HEK293 (cell line): Measurements from ENCODE around the gene RRAS.
A peak's percentile ranks its signal among the peaks of the same experiment; 100 is the strongest.

ENCODE experiments used
- CTCF ChIA-PET: fragments of 350-600 bp; formaldehyde crosslinking; extraction: SDS; loops from one replicate; lab custom pipeline; 2021; ENCODE audit warnings: antibody characterized with exemption; lab: Yijun Ruan, JAX
- POLR2A ChIA-PET: fragments of 300-600 bp; formaldehyde crosslinking; extraction: SDS; loops from one replicate; lab custom pipeline; 2020; ENCODE audit warnings: antibody characterized with exemption, inconsistent platforms; lab: Yijun Ruan, JAX
- H3K27ac ChIP-seq: fragments of 200-500 bp; sonication (Bioruptor generic); 2 replicates; pipeline ENCODE4 v1.5.1; 2014; ENCODE audit warnings: low read depth, low read length, control low read depth, inconsistent platforms; ENCODE audit errors: extremely low read depth
- H3K36me3 ChIP-seq, 2 experiments: fragments of 200-500 bp in 1 of 2; sonication (Bioruptor generic) in 1 of 2; 1 replicate in 1 of 2; 2 replicates in 1 of 2; pipeline ENCODE4 v1.5.1; 2014 to 2017; ENCODE audit warnings: inconsistent platforms in 2 of 2, low read length in 2 of 2; ENCODE audit not compliant: control insufficient read depth in 2 of 2, insufficient read depth in 1 of 2
- H3K4me1 ChIP-seq: fragments of 200-500 bp; sonication (Bioruptor generic); 2 replicates; pipeline ENCODE4 v1.5.1; 2014; ENCODE audit warnings: mild to moderate bottlenecking, low read length, inconsistent platforms; ENCODE audit not compliant: control insufficient read depth, insufficient read depth
- H3K4me3 ChIP-seq: 2 replicates; pipeline ENCODE4 v1.5.1; 2011; ENCODE audit warnings: low read depth, mild to moderate bottlenecking, control low read depth, low read length, moderate library complexity
- H3K9me3 ChIP-seq: fragments of 200-500 bp; sonication (Bioruptor generic); 2 replicates; pipeline ENCODE4 v1.5.1; 2014; ENCODE audit warnings: low read depth, low read length, inconsistent platforms; ENCODE audit not compliant: control insufficient read depth, insufficient read depth
- GLI4 ChIP-seq: fragments of 450-650 bp; formaldehyde crosslinking; IDR thresholded peaks from 2 replicates; pipeline ENCODE4 v1.5.1; 2016; ENCODE audit warnings: missing biosample characterization, missing genetic modification characterization
- MYNN ChIP-seq: fragments of 450-650 bp; formaldehyde crosslinking; IDR thresholded peaks from 2 replicates; pipeline ENCODE4 v1.5.1; 2016; ENCODE audit warnings: missing biosample characterization, missing genetic modification characterization, borderline replicate concordance
- PRDM1 ChIP-seq: fragments of 450-650 bp; formaldehyde crosslinking; IDR thresholded peaks from 2 replicates; pipeline ENCODE4; 2016; ENCODE audit warnings: missing biosample characterization, missing genetic modification characterization
- RBAK ChIP-seq: fragments of 450-650 bp; formaldehyde crosslinking; IDR thresholded peaks from 2 replicates; pipeline ENCODE4 v1.5.1; 2016; ENCODE audit warnings: missing biosample characterization, missing genetic modification characterization
- SP2 ChIP-seq: fragments of 450-650 bp; formaldehyde crosslinking; IDR thresholded peaks from 2 replicates; pipeline ENCODE4 v1.5.1; 2016; ENCODE audit warnings: missing biosample characterization, missing genetic modification characterization
- TRIM28 ChIP-seq: IDR thresholded peaks from 2 replicates; pipeline ENCODE4 v1.6.1; 2011; ENCODE audit warnings: low read length, control low read depth, borderline replicate concordance
- ZFP41 ChIP-seq: fragments of 450-650 bp; formaldehyde crosslinking; IDR thresholded peaks from 2 replicates; pipeline ENCODE4 v1.5.1; 2016; ENCODE audit warnings: missing biosample characterization, missing genetic modification characterization, borderline replicate concordance
- ZNF174 ChIP-seq: fragments of 450-650 bp; formaldehyde crosslinking; IDR thresholded peaks from 2 replicates; pipeline ENCODE4 v1.5.0; 2017; ENCODE audit warnings: missing biosample characterization, mild to moderate bottlenecking, missing genetic modification characterization
- ZNF202 ChIP-seq: fragments of 450-650 bp; formaldehyde crosslinking; IDR thresholded peaks from 2 replicates; pipeline ENCODE4 v1.5.1; 2016; ENCODE audit warnings: missing biosample characterization, missing genetic modification characterization, borderline replicate concordance
- ZNF266 ChIP-seq: fragments of 450-650 bp; formaldehyde crosslinking; IDR thresholded peaks from 2 replicates; pipeline ENCODE4 v1.5.1; 2016; ENCODE audit warnings: missing biosample characterization, missing genetic modification characterization, low read depth
- ZNF366 ChIP-seq: fragments of 450-650 bp; formaldehyde crosslinking; conservative IDR thresholded peaks from 2 replicates; pipeline ENCODE4 v1.5.1; 2016; ENCODE audit warnings: missing biosample characterization, missing genetic modification characterization
- ZNF544 ChIP-seq: fragments of 450-650 bp; formaldehyde crosslinking; IDR thresholded peaks from 2 replicates; pipeline ENCODE4 v1.5.0; 2017; ENCODE audit warnings: missing biosample characterization, missing genetic modification characterization
- ZNF555 ChIP-seq: fragments of 450-650 bp; formaldehyde crosslinking; conservative IDR thresholded peaks from 2 replicates; pipeline ENCODE4 v1.5.1; 2017; ENCODE audit warnings: missing biosample characterization, mild to moderate bottlenecking, missing genetic modification characterization, inconsistent platforms
- ZNF585B ChIP-seq: fragments of 450-650 bp; formaldehyde crosslinking; IDR thresholded peaks from 2 replicates; pipeline ENCODE4 v1.5.1; 2016; ENCODE audit warnings: missing biosample characterization, missing genetic modification characterization
- ZNF629 ChIP-seq: fragments of 450-650 bp; formaldehyde crosslinking; IDR thresholded peaks from 2 replicates; pipeline ENCODE4 v1.5.1; 2017; ENCODE audit warnings: missing biosample characterization, missing genetic modification characterization
- ZNF654 ChIP-seq: fragments of 450-650 bp; formaldehyde crosslinking; IDR thresholded peaks from 2 replicates; pipeline ENCODE4 v1.5.1; 2016; ENCODE audit warnings: low read depth, missing biosample characterization, missing genetic modification characterization
- TF ChIP-seq, protein P1 (sequence below): fragments of 450-650 bp; formaldehyde crosslinking; IDR thresholded peaks from 2 replicates; pipeline ENCODE4 v1.5.1; 2017; ENCODE audit warnings: missing biosample characterization, missing genetic modification characterization
- TF ChIP-seq, protein P2 (sequence below): fragments of 450-650 bp; formaldehyde crosslinking; IDR thresholded peaks from 2 replicates; pipeline ENCODE4 v1.5.1; 2017; ENCODE audit warnings: missing biosample characterization, mild to moderate bottlenecking, missing genetic modification characterization, moderate library complexity
- TF ChIP-seq, protein P3 (sequence below): fragments of 450-650 bp; formaldehyde crosslinking; IDR thresholded peaks from 2 replicates; pipeline ENCODE4 v1.5.1; 2016; ENCODE audit warnings: missing biosample characterization, missing genetic modification characterization

RRAS gene

DNA sequence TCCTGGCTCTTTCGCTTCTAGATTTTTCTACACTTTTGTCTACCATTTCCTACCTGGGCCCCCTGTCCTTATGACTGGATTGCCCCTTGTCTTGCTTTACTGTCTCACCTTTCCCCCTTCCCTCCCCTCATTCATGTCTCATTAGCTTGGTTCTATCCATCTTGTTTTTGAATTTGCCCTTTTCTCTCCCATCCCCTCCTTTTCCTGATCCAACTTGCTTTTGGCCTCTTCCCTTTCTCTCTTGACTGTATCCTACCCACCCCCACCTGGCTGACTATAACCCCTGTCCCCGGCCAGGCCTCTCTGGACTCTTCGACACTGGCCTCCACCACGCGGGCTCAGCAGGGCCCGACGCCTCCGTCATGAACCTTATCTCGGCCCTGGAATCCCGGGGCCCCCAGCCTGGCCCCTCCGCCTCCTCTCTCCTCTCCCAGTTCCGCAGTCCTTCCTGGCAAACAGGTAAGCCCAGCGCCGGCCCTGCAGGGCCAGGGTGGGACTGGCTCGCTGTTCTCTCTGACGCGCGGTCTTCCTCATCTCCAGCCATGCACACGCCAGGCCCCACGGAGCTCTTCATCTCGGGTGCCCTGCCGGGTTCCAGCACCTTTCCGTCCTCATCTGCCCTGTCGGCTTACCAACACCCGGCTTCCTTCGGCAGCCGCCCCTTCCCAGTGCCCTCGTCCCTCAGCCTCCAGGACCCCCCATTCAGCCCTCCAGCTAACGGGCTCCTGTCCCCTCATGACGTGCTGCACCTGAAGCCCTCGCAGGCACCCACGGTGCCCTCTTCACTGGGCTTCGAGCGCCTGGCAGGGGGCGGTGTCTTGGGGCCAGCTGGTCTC, 45.6 kb downstream of the RRAS start:
- ChIA-PET CTCF (interaction anchor here (0.6 to 0.7 kb wide), 2 partner anchors 24 to 25 kb away, joined by 3 to 5 read pairs; no protein-coding TSS in a partner anchor), POLR2A (interaction anchor here (1.2 to 7.1 kb wide), 4 partner anchors 15 to 143 kb away, joined by 3 to 124 read pairs (median 60); partner anchors contain the start of genes NOSIP, PIH1D1, PRRG2 and RRAS)
- no peaks in the 10 kb centered on the region for H3K9me3 ChIP-seq
- H3K27ac ChIP-seq: peak overlapping the region; percentile 21
- TF ChIP-seq MYNN (tag by site-specific recombination) (no peak), ZNF202 (no peak), ZNF544 (tag by site-specific recombination) (no peak), ZNF629 (tag by site-specific recombination) (no peak), ZNF266 (tag by site-specific recombination) (0 out of 2 replicates have a peak, but pooled peaks have one; percentile 16), GLI4 (no peak), ZFP41 (tag by site-specific recombination) (no peak), RBAK (no peak), TRIM28 (no peak), SP2 (no peak), ZNF585B (tag by site-specific recombination) (no peak), ZNF654 (no peak), ZNF555 (tag by site-specific recombination) (no peak), ZNF366 (tag by site-specific recombination) (0 out of 2 replicates have a peak, but pooled peaks have one; percentile 9), PRDM1 (tag by site-specific recombination) (peak; percentile 51; the same call in 1 of the 2 replicates), ZNF174 (tag by site-specific recombination) (no peak)
- TF ChIP-seq, protein P1, sequence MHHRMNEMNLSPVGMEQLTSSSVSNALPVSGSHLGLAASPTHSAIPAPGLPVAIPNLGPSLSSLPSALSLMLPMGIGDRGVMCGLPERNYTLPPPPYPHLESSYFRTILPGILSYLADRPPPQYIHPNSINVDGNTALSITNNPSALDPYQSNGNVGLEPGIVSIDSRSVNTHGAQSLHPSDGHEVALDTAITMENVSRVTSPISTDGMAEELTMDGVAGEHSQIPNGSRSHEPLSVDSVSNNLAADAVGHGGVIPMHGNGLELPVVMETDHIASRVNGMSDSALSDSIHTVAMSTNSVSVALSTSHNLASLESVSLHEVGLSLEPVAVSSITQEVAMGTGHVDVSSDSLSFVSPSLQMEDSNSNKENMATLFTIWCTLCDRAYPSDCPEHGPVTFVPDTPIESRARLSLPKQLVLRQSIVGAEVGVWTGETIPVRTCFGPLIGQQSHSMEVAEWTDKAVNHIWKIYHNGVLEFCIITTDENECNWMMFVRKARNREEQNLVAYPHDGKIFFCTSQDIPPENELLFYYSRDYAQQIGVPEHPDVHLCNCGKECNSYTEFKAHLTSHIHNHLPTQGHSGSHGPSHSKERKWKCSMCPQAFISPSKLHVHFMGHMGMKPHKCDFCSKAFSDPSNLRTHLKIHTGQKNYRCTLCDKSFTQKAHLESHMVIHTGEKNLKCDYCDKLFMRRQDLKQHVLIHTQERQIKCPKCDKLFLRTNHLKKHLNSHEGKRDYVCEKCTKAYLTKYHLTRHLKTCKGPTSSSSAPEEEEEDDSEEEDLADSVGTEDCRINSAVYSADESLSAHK (tag by site-specific recombination): no peak
- TF ChIP-seq, protein P2, sequence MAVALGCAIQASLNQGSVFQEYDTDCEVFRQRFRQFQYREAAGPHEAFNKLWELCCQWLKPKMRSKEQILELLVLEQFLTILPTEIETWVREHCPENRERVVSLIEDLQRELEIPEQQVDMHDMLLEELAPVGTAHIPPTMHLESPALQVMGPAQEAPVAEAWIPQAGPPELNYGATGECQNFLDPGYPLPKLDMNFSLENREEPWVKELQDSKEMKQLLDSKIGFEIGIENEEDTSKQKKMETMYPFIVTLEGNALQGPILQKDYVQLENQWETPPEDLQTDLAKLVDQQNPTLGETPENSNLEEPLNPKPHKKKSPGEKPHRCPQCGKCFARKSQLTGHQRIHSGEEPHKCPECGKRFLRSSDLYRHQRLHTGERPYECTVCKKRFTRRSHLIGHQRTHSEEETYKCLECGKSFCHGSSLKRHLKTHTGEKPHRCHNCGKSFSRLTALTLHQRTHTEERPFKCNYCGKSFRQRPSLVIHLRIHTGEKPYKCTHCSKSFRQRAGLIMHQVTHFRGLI (tag by site-specific recombination): no peak
- TF ChIP-seq, protein P3, sequence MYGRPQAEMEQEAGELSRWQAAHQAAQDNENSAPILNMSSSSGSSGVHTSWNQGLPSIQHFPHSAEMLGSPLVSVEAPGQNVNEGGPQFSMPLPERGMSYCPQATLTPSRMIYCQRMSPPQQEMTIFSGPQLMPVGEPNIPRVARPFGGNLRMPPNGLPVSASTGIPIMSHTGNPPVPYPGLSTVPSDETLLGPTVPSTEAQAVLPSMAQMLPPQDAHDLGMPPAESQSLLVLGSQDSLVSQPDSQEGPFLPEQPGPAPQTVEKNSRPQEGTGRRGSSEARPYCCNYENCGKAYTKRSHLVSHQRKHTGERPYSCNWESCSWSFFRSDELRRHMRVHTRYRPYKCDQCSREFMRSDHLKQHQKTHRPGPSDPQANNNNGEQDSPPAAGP: no peak
- H3K4me1 ChIP-seq: peaks cover 7% of the 10 kb centered on the region
- no peak overlapping the region for H3K4me3 ChIP-seq
- H3K36me3 ChIP-seq: peaks cover 33 to 49% of the 10 kb centered on the region in 2 experiments
